ENCODE data around the gene LRP10.

Gene LRP10

DNA sequence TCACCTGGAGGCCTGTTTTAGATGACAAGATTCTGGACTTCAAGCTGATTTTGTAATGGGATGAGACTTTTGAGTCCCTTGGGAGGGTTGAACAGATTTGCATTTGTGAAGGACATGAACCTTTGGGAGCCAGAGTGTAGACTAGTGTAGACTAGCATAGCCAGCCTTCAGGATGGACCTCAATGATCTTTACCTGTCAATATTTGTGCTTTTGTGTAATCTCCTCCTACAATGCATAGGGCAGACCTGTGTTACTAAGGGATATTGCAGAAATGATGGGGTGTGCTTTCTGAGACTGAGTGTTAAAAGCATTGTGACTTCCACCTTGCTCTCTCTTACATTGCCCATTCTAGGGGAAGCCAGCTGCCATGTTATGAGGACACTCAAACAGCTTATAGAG lies 9.9 kb upstream of the LRP10 start:
- DNase-seq (ENCODE audit: low read depth), result no peak
- TF ChIP-seq, protein P1, sequence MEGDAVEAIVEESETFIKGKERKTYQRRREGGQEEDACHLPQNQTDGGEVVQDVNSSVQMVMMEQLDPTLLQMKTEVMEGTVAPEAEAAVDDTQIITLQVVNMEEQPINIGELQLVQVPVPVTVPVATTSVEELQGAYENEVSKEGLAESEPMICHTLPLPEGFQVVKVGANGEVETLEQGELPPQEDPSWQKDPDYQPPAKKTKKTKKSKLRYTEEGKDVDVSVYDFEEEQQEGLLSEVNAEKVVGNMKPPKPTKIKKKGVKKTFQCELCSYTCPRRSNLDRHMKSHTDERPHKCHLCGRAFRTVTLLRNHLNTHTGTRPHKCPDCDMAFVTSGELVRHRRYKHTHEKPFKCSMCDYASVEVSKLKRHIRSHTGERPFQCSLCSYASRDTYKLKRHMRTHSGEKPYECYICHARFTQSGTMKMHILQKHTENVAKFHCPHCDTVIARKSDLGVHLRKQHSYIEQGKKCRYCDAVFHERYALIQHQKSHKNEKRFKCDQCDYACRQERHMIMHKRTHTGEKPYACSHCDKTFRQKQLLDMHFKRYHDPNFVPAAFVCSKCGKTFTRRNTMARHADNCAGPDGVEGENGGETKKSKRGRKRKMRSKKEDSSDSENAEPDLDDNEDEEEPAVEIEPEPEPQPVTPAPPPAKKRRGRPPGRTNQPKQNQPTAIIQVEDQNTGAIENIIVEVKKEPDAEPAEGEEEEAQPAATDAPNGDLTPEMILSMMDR (IDR thresholded peaks at IDR 0.05; ENCODE audit: insufficient read depth, low read depth, low read length, missing control alignments), result no peak

DNA sequence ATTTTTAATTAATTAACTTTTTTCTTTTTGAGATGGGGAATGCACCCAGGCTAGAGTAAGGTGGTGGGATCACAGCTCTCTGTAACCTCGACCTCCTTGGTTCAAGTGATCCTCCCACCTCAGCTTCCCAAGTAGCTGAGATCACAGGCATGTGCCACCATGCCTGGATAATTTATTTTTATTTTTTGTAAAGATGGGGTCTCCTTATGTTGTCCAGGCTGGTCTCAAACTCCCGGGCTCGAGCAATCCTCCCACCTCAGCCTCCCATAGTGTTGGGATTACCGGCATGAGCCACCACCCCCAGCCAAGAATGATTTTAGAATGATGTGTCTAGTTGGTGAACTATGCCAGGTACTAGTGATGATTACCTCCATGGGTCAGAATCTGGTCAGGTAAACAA lies 6.6 kb upstream of the LRP10 start:
- no peak overlapping the region for H3K4me3 ChIP-seq (ENCODE audit: low read length)
- no peak for DNase-seq (ENCODE audit: low read depth)
- TF ChIP-seq, protein P1 (IDR thresholded peaks at IDR 0.05; ENCODE audit: insufficient read depth, low read depth, low read length, missing control alignments), result no peak

More for the DNA sequence above, 9.9 kb upstream of the LRP10 start:
- H3K4me3 ChIP-seq (ENCODE audit: low read length), result no peak overlapping the region

DNA sequence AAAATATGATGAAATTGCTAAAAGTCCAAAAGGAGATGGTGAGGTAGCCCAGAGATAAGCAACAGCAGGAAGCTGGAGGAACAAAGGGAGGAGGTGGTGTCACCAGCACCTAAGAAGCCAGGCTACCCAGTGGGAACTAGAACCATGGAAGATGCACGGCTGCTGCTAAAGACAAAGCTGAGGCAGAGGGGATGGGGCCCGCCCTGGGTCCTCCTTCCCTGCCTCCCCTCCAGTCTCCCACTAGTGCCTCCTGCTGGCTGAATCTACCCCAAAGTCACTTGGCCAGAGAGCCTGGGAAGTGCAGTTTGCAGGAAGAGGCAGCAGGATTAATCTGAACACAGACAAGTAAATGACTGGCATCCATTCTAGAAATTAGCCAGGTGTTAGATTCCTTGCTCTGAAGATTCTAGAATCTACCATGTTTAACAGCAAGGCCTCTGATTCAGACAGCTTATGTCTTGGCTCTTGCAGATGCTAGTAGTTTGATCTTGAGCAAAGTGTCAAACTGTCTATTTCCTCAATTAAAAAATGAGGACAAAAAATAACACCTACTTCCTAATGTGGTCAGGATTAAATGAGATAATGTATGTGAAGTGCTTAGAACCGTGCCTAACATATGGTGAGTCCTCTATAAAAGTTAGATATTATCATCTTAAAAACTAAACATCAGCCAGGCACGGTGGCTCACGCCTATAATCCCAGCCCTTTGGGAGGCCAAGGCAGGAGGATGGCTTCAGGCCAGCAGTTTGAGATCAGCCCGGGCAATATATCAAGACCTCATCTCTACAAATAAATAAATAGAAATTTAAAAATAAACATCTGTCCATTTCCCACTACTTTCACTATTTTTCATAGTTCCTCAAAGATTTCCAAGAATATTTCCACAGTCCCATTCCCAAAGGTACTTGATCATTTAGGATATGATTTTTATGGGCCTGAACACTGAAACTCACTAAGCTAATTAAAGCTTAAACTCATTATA lies 5.8 kb upstream of the LRP10 start:
- TF ChIP-seq, protein P1 (IDR thresholded peaks at IDR 0.05; ENCODE audit: insufficient read depth, low read depth, low read length, missing control alignments), result peak; percentile 13
- no peak for DNase-seq (ENCODE audit: low read depth)
- H3K4me3 ChIP-seq (ENCODE audit: low read length), result no peak overlapping the region

DNA sequence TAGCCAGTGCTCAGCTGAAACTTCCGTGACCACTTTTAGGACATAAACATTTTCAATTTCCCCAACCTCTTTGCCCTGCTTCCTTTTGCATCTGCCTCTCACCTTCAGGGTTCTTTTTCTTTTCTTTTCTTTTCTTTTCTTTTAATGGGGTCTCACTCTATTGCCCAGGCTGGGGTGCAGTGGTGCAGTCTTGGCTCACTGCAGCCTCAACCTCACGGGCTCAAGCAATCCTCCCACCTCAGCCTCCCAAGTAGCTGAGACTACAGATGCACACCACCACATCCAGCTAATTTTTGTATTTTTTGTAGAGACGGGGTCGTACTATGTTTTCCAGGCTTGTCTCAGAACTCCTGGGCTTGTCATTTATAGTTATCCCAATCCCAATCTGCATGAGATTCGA lies 4.7 kb upstream of the LRP10 start:
- no peak overlapping the region for H3K4me3 ChIP-seq (ENCODE audit: low read length)
- no peak for DNase-seq (ENCODE audit: low read depth)
- TF ChIP-seq, protein P1 (IDR thresholded peaks at IDR 0.05; ENCODE audit: insufficient read depth, low read depth, low read length, missing control alignments), result no peak

GRCh38 chr14:22870811-22871223 lies 723 bp upstream of the LRP10 start:
- TF ChIP-seq, protein P1 (IDR thresholded peaks at IDR 0.05; ENCODE audit: insufficient read depth, low read depth, low read length, missing control alignments), result no peak
- peak overlapping the region; percentile 82 for H3K4me3 ChIP-seq (ENCODE audit: low read length)
- DNase-seq (ENCODE audit: low read depth), result no peak

DNA sequence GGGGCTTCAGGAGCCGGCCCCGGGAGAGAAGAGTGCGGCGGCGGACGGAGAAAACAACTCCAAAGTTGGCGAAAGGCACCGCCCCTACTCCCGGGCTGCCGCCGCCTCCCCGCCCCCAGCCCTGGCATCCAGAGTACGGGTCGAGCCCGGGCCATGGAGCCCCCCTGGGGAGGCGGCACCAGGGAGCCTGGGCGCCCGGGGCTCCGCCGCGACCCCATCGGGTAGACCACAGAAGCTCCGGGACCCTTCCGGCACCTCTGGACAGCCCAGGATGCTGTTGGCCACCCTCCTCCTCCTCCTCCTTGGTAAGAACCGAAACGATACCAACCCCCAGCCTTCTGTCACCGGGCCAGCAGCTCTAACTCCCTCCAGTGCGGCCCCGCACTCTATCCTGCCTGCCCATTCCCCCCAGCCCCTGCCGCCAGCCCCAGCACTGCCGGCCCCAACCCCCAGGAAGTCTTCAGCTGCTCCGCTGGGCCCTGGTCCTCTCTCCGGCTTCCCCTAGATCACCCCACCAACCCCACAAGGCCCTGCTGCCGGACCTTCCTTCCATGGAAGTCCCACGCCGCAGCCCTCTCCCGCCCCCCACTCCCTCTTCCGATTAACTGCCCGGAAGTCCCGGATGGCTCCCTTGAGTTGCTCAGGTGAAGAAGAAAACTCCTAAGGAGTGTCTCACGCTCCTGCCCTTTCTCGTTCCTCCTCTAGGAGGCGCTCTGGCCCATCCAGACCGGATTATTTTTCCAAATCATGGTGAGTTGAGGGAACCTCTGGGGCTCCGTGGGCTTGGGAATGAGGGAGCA lies 693 bp downstream of the LRP10 start:
- peak overlapping the region; percentile 82 for H3K4me3 ChIP-seq (ENCODE audit: low read length)
- peak; percentile 86 for DNase-seq (ENCODE audit: low read depth)
- TF ChIP-seq, protein P1 (IDR thresholded peaks at IDR 0.05; ENCODE audit: insufficient read depth, low read depth, low read length, missing control alignments), result peak; percentile 95

Data from epithelial cell of esophagus (primary cell).